Ovary (tissue), 3 donors: Measurements from ENCODE around the gene ENTPD2.

Experiments
- CTCF ChIP-seq, 3 donors: fragments of 450-650 bp in 2 of 3; fragments of 200-600 bp in 1 of 3; IDR thresholded peaks; one replicate each; pipeline versions ENCODE4 v1.5.1 to v1.8.0; 2016 to 2022; ENCODE audit warnings: antibody characterized with exemption in 3 of 3, mild to moderate bottlenecking in 1 of 3
- EP300 ChIP-seq: sonication (generic); formaldehyde crosslinking; IDR thresholded peaks from one replicate; pipeline ENCODE4 v1.6.1; 2017; ENCODE audit warnings: antibody characterized with exemption
- POLR2A ChIP-seq: fragments of 450-650 bp; IDR thresholded peaks from one replicate; pipeline ENCODE4 v1.6.1; 2017; ENCODE audit warnings: antibody characterized with exemption, mild to moderate bottlenecking, moderate library complexity
- donor health status: DM: no; HTN: no; CAD: no.

GRCh38 chr9:137018761-137019559 is 34.9 kb downstream of the ENTPD2 start:
- TF ChIP-seq CTCF (IDR thresholded peaks at IDR 0.05), result no peak
- TF ChIP-seq POLR2A, result no peak
- TF ChIP-seq EP300, result no peak
